ENCODE results near the gene C19orf44.

Gene C19orf44

GRCh38 chr19:16566161-16566560 is 70.0 kb downstream of the C19orf44 start:
- DNase-seq (ENCODE audit: extremely low spot score) = no peak
- ChIA-PET CTCF (no interaction called here), POLR2A (no interaction called here)
- no peak for TF ChIP-seq BHLHE40 (IDR thresholded peaks at IDR 0.05; ENCODE audit: borderline replicate concordance)
- no peak for TF ChIP-seq ARNT (IDR thresholded peaks at IDR 0.05)
- TF ChIP-seq ELF4 (IDR thresholded peaks at IDR 0.05) = no peak
- TF ChIP-seq NFRKB (IDR thresholded peaks at IDR 0.05) = no peak
- no peak for TF ChIP-seq FOXK2 (IDR thresholded peaks at IDR 0.05)
- no peak for TF ChIP-seq SP1 (IDR thresholded peaks at IDR 0.05)
- no peak for TF ChIP-seq FOXM1 (IDR thresholded peaks at IDR 0.05; ENCODE audit: borderline replicate concordance)
- TF ChIP-seq SUZ12 (IDR thresholded peaks at IDR 0.05) = no peak
- TF ChIP-seq HDGF (IDR thresholded peaks at IDR 0.05; ENCODE audit: borderline replicate concordance) = no peak
- TF ChIP-seq, protein P1, sequence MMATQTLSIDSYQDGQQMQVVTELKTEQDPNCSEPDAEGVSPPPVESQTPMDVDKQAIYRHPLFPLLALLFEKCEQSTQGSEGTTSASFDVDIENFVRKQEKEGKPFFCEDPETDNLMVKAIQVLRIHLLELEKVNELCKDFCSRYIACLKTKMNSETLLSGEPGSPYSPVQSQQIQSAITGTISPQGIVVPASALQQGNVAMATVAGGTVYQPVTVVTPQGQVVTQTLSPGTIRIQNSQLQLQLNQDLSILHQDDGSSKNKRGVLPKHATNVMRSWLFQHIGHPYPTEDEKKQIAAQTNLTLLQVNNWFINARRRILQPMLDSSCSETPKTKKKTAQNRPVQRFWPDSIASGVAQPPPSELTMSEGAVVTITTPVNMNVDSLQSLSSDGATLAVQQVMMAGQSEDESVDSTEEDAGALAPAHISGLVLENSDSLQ (IDR thresholded peaks at IDR 0.05) = no peak
- no peak for TF ChIP-seq LEF1 (IDR thresholded peaks at IDR 0.05; ENCODE audit: borderline replicate concordance)
- no peak for TF ChIP-seq TARDBP (IDR thresholded peaks at IDR 0.05)
- TF ChIP-seq ZNF384 (IDR thresholded peaks at IDR 0.05) = no peak
- no peak for TF ChIP-seq L3MBTL2 (conservative IDR thresholded peaks at IDR 0.05)
- TF ChIP-seq FOXA1 (IDR thresholded peaks at IDR 0.05) = no peak
- no peak for TF ChIP-seq CTBP1 (IDR thresholded peaks at IDR 0.05; ENCODE audit: borderline replicate concordance)

DNA sequence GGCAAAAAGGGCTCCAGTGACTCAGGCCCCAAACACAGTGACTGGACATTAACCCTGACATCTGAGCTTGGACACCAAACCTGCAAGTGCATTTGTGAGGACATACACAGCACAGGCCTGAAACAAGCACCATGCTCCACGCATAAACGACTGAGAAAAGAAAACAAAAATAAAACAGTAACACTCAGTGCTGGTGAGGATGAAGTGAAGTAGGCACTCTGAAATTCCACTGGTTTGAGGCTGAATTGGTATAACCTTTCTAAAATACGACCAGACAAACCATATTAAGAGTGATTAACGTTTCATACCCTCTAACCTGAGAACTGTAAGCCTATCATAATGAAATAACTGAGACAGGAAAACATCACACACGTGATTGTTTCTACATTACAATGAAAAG is 70.5 kb downstream of the C19orf44 start:
- no peak for DNase-seq (ENCODE audit: extremely low spot score)
- CTCF ChIA-PET = no interaction called here
- TF ChIP-seq NFRKB (IDR thresholded peaks at IDR 0.05) = no peak
- POLR2A ChIA-PET = no interaction called here

GRCh38 chr19:16569609-16570320 is 73.6 kb downstream of the C19orf44 start:
- TF ChIP-seq CTBP1 (IDR thresholded peaks at IDR 0.05; ENCODE audit: borderline replicate concordance) = no peak
- no peak for TF ChIP-seq FOXM1 (IDR thresholded peaks at IDR 0.05; ENCODE audit: borderline replicate concordance)
- no peak for TF ChIP-seq ZNF384 (IDR thresholded peaks at IDR 0.05)
- TF ChIP-seq BHLHE40 (IDR thresholded peaks at IDR 0.05; ENCODE audit: borderline replicate concordance) = no peak
- TF ChIP-seq FOXA1 (IDR thresholded peaks at IDR 0.05) = no peak
- no peak for TF ChIP-seq SUZ12 (IDR thresholded peaks at IDR 0.05)
- no peak for TF ChIP-seq LEF1 (IDR thresholded peaks at IDR 0.05; ENCODE audit: borderline replicate concordance)
- TF ChIP-seq NFRKB (IDR thresholded peaks at IDR 0.05) = no peak
- TF ChIP-seq ARNT (IDR thresholded peaks at IDR 0.05) = no peak
- TF ChIP-seq ELF4 (IDR thresholded peaks at IDR 0.05) = no peak
- no peak for TF ChIP-seq TARDBP (IDR thresholded peaks at IDR 0.05)
- TF ChIP-seq L3MBTL2 (conservative IDR thresholded peaks at IDR 0.05) = no peak
- ChIA-PET POLR2A (interaction anchor here (0.7 kb wide), 1 partner anchor 69 kb away, joined by 3 read pairs; no protein-coding TSS in a partner anchor), CTCF (interaction anchor here (0.5 kb wide), 1 partner anchor 20 kb away, joined by 4 read pairs; no protein-coding TSS in a partner anchor)
- no peak for DNase-seq (ENCODE audit: extremely low spot score)
